Measurements from ENCODE around the gene FLRT2.

FLRT2 gene

DNA sequence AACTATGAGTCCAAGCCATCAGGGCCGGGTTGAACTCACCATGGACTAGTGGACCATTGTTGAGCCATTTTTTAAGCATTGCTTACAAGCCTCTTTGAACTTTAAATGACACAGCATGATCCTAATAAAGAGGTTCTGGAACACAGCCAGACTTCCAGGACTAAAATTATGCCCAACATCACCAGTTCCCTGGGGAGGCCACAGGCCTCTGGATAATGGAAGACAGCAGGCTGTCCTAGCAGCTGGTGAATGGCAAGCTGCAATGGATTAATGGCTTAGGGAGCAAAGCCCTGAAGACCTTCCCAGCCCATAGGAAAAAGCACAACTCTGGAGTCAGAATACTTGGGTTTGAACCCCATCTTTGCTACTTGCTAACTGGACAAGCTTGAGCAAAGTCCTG, 71.3 kb downstream of the FLRT2 start:
- no peak for DNase-seq

DNA sequence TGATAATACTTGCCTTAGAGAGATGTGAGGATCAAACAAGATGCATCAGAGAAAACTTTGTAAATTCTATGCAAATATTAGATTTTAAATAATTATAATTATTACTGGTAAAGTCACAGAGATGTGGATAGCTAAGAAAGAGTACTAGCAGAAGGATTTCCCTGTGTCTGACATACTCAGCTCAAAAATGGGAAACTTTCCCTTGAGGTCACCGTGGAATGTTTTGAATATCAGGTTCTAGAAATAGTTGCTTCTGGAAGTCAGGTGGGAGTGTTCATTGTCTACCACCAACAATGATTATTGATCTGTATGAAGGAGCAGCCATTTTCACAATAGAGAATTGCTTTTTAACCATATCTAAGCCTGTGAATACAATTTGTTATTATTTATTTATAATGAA, 71.7 kb downstream of the FLRT2 start:
- no peak for DNase-seq

DNA sequence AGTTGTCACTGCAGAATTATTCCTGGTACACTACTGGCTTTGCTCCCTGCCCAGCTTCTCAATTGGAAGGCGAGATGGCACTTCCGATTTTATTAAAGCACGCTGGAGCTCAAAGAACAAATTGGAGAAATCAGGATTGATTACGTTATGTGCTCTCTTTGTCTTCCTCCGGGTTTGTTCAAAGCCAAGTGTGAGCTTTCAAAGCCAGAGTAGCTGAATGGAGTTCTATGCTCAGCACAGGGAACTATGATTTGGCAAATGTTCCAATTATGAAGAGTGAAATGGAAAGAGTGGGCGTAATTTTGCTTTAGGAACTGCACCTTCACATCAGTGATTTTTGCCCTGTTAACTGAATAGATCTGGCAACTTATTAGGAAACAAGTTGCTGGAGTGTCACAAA, 72.4 kb downstream of the FLRT2 start:
- no peak for DNase-seq

DNA sequence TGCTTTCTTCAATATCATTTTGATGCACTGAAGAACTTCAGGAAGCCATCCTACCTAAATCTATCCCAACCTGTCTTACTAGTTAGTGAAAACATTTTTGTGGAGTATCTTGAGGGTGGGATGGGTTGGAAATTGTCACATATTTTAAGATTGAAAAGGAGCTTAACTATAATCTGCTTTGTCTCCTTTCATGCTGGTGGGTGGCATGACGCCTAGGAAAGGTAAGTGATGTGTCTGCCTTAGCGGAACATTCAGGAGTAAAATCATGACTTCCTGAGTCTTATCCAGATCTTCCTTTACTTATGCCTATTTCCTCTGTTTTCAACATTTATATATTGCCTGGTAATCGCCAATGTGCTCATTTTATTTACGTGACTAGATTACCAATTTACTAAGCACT, 74.1 kb downstream of the FLRT2 start:
- no peak for DNase-seq

DNA sequence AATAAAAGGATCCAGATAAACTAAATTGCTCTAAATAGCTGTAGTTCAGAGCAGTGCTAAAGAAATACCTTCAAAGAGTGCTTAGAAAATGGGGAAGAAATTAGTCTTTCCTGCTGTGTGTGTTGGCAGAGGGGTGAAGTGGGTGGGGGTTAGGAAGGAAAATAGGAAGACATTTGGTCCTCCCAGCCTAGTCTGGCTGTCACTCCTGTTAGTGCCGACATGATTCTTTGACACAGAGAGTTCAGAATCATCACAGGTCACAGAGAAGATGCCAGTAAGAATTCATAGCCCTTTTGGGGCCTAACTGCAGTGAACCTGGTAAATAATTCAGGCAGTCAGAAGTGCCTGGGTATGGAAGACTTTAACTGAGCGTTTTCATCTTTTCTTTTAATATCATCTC, 74.8 kb downstream of the FLRT2 start:
- DNase-seq, result no peak

DNA sequence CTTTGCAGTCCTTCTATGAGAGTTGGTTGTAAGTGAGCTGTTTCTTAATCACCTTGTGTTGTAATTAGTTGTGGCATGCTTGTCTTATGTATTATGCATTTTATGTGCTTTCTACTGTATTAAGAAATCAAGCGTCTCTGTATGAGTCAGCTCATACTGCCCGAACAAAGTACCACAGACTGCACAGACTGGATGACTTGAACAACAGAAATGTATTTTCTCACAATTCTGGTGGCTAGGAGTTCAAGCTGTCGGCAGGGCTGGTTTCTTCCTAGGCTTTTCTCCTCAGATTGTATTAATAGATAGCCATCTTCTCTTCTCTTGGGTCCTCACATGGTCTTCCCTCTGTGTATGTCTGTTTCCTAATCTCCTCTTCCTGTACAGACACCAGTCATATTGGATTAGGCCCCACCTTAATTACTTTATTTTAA, 77.7 kb downstream of the FLRT2 start:
- no peak for DNase-seq

DNA sequence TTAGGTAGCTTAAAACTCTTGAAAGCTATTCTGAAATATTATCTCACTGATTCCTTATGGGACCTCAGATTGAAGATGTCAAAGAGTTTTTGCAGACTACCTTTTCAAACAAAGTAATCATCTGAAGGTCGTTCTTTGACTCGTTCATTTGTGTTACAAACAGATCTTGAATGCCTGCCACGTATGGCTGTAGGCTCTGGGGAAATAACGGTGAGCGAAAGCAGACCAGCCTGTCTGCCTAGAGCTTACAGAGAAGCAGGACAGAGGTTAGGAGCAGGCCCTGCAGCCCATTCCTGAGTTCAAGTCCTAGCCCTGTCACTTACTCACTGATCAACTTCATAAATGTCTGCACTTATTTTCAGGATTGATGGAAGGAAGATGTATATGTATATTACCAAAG, 83.6 kb downstream of the FLRT2 start:
- DNase-seq, result no peak

DNA sequence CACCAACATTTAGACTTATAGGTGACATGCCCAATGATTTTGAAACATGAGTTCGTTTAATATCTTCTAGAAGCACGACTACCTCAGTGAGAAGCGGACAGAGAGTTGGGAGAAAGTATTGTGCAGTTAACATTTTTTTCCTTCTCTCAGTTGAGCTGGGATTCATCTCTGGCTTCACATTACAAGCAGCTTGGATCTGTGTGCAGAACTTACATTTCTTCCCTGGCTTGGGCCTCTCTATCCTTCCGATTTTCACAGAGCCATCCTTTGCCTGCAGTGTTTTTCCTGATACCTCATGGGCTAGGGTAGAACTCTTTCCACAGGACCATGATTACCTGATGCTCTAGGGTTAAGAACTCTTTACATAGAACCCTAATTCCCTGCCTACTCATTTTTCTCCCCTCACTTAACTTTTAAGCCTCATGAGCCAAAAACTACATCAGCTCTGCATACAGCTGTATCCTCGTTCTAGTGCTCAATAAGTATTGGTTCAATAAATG, 86.5 kb downstream of the FLRT2 start:
- no peak for DNase-seq

DNA sequence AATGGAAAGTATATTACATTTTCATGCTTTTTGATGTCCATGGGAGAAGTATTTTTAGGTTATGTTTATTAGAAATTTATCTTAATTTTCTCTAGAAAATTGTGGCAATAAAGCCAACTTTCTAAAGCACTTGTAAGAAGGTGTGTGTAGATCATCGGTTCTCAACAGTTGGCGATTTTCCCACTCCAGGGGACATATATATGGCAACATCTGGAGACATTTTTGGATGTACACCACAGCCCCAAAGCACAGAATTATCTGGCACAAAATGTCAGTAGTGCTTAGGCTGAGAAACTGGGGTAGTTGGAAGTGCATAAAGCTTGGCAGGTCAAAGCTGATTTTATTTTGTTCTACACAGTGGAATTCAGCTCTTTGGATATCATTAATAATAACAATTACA, 86.9 kb downstream of the FLRT2 start:
- no peak for DNase-seq

DNA sequence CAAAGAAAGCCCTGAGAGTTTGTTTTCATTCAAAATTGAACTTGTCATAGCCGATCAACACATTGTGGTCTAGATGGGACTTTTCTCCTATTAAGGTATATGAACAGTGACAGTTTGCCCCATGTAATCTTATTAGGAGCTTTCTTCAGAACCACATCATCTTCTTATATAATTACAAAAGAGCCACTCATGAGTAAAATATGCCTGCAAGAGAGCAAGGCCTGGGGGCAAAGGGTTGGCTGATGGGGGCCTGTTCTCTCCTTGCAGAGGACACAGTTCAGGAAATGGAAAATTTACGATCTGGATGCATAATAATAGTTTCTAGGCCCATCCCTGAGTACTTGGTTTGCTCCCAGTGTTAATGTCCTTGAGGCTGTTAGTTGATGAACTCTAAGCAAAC, 87.8 kb downstream of the FLRT2 start:
- DNase-seq, result no peak

DNA sequence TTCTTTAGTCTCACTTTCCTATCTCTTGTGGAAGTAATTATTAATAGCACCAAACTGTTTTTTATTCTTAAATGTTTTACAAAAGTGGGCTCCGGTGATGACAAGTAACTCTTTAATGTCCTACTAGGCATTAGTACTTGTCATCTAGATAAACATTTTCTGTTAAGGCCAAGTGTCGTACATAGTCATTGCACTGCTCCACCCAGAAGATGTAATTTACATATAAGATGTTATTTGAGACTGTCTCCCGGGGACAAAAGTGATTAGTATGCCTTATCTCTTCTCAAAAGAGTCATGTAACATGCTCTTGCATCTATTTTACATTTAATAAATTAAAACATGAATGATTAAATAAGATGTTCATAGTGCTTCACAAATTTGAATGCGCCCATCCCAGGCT, 88.4 kb downstream of the FLRT2 start:
- DNase-seq, result no peak

DNA sequence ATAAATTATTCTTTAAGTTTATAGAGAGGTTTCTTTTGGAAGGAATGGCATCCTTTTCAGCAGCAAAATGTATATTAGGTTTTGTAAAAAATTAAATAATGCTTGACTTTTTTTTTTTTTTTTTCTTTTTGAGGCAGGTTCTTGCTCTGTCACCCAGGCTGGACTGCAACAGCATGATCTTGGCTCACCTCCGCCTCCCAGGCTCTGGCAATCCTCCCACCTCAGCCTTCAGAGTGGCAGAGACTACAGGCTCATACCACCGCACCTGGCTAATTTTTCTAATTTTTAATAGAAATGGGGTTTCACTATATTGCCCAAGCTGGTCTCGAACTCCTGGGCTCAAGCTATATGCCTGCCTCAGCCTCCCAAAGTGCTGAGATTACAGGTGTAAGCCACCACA, 89.0 kb downstream of the FLRT2 start:
- no peak for DNase-seq

DNA sequence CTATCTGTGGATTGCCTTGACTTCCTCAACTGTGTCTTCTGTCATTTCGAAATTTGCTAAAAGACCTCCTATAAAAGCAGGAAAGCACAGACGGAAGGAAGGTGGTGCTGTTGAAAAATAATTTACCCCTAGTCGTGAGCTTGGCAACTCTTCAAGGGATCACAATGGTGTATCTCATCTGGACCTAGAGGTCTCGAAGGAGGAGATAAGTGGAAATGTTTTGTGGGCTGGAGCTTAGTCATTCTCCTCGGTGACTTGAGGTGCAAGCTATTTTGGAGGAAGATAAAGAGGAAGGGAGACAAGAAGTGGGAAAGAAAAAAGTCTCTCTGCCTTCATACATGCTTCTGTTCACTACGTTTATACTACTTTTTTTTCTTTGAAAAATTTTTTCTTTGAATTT, 89.9 kb downstream of the FLRT2 start:
- no peak for DNase-seq

DNA sequence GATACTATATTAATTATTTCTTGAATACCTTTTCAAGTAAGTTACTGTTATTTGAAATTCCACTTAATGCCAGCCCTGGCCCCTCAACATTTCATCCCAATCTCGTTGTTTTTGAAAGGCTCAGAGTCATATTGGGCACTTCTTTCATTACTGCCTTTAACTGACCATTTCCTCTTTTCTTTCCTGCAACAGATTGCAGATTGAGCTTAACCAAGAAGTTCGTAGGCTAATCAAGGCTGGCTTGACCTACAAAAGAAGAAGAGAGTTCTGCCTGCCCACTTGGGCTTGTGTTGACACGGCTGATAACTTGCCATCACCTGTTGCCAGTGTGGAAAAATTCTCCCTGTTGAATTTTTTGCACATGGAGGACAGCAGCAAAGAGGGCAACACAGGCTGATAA, 91.0 kb downstream of the FLRT2 start:
- no peak for DNase-seq

DNA sequence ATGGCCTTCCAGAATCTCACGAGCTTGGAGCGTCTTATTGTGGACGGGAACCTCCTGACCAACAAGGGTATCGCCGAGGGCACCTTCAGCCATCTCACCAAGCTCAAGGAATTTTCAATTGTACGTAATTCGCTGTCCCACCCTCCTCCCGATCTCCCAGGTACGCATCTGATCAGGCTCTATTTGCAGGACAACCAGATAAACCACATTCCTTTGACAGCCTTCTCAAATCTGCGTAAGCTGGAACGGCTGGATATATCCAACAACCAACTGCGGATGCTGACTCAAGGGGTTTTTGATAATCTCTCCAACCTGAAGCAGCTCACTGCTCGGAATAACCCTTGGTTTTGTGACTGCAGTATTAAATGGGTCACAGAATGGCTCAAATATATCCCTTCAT, 92.2 kb downstream of the FLRT2 start:
- DNase-seq, result no peak

DNA sequence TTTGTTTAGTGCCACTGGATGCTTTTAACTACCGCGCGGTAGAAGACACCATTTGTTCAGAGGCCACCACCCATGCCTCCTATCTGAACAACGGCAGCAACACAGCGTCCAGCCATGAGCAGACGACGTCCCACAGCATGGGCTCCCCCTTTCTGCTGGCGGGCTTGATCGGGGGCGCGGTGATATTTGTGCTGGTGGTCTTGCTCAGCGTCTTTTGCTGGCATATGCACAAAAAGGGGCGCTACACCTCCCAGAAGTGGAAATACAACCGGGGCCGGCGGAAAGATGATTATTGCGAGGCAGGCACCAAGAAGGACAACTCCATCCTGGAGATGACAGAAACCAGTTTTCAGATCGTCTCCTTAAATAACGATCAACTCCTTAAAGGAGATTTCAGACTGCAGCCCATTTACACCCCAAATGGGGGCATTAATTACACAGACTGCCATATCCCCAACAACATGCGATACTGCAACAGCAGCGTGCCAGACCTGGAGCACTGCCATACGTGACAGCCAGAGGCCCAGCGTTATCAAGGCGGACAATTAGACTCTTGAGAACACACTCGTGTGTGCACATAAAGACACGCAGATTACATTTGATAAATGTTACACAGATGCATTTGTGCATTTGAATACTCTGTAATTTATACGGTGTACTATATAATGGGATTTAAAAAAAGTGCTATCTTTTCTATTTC, 93.2 kb downstream of the FLRT2 start:
- DNase-seq, result no peak

DNA sequence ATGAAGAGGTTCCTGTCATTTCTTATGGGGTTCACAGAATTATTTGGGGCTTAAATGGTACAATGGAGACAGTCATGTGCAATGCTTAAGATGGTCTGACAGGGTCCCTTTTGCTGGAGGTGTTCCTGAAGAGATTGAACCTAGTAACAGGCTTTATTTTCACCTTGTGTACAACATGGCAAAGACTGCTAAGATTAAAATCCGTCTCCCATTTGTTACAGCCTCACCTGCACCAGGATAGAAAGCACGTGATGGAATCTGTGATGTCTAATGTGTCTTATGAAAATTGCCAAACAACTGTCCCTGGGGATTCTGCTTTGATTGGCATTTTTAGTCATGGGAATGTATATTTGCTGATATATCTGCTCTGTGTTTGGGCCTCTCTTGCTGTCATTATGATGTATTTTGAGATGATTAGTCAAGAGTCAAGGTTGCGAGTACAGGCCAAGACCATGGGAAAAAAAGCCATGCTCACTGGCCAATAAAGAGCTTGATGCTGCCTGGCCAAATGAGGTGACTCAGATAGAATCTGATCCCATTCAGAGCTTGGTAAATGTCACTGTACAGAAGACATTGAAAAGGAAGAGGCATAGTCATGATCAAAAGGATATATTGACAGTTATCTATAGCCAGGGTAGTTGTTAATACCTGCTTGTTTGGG, 96.1 kb downstream of the FLRT2 start:
- no peak for DNase-seq

DNA sequence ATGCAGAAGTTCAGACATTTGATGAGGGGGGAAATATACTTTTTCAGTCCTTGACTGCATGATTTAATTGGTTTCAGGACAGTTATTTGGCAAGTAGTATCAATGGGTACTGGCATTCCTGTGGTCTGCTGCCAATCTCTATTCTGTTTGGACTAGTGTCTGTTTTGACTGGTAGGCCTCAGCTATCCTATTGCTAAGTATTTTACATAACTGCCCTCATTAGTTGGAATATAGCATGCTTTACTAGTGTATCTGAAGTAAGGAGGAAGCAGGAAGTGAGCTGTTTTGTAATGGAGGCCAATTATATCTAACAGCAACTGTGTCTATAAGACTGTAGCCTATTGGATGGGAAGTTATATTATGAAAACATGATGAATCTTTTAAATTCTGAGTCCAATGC, 104.3 kb downstream of the FLRT2 start:
- no peak for DNase-seq

DNA sequence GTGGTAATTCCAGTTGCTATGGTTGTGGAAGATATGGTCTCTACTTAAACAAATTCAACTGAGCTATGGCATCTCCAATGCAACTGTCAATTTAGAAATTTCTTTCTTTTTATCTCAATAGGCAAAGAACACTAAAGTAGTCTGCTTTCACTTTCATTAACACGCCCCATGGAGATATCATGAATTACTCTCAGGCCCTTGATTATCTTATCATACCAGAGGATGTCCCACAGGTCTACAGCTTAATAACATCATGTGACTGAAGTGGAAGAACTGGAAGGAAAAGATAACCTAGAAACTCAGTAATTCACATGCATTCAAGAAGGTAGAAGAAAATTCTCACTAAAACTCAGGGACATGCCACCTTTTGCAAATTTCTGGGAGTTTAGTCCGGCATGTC, 114.3 kb downstream of the FLRT2 start:
- no peak for DNase-seq

DNA sequence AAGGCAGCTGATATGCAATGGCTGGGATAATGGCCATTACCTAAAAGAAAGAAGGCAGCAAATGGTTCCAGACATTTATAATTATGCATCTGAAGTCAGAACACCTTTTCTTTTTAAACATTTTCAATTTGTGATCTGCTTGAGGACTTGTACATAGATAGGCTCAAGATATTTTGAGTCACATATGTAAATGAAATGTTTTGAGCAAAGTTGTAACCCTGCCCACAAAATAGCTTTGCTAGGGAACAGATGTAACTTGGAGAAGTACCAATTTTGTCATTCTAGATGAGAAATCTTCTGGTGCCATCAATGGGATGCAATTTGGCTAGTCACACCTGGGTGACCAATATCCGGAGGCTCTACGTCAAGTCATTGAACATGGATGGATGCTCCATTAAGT, 123.1 kb downstream of the FLRT2 start:
- no peak for DNase-seq

DNA sequence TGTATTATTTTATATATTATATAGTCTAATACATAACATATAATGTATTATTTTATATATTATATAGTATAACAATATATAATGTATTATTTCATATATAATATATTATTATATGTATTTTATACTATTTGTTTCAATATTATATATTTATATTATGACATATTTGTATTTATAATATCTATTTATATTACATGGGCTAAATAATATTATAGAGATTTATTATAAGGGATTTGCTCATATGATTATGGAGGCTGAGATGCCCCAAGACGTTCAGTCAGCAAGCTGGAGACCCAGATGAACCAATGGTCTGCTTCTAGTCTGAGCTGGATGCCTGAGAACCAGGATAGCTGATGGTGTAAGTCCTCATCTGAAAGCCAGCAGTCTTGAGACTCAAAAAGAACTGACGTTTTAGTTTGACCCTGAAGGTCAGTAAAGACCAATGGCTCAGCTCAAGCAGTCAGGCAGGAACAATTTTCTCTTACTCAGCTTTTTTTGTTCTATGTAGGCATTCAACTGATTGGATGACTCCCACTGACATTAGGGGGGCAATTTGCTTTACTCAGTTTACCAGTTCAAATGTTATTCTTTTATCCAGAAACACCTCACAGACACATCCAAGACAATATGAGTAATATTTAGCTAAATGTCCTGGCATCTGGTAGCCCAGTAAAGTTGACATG, 130.4 kb downstream of the FLRT2 start:
- DNase-seq, result no peak

DNA sequence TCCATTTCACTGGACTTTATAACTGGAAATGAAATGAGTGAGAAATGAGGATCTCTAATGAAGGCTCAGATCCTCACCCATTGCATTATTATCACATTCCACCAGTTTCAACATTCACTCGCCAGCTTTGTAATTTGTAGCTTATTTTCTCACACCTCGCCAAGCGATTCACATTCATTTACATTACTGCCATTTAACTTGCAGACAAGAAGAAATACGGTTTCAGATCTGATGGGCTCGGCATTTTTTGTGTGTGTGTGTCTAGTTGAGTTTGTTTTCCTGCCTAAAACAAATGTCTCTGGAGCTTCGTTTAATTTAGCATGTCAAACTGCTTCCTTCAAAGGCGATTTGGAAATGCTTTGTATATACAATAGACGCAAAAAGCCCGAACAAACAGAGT, 132.2 kb downstream of the FLRT2 start:
- no peak for DNase-seq

DNA sequence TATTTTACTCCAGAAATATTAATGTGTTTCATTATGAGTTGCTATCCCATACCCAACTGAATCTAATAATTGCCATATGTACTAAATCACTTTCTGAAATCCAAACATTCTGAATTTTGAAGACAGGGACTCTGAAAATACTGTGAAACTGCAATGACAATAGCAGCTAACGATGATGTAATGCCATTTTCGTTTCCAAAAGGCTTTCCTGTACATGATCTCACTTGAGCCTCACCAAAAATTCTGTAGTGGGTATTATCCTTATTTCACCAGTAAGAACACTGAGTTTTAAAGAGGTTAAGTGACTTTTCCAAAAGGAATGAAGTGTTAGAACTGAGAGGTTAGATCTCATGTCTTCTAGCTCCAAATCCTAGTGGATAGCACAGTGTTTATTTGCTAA, 133.3 kb downstream of the FLRT2 start:
- no peak for DNase-seq

DNA sequence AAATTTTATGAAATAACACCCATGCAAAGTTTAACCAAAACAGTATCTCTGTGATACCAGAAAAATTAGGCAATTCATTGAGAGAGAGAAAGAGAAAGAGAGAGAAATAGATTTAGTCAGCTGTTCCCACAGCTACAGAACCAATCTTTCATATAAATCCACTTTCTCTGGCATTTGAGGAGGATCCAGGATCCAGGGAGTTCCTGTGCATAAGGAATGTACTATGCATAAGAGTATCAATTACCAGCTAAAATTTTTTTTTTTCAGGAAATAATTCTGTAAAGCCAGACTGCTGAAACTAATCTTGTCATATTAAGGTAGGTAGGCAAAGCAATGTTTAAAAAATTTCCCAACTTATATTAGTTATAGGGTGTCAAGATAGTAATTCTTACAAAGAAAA, 133.7 kb downstream of the FLRT2 start:
- DNase-seq, result no peak

Data from activated effector memory CD4-positive, alpha-beta T cell treated with anti-CD3 and anti-CD28 coated beads, Interleukin-2, amount 50 U/mL, for 16 hours (primary cell).